ENCODE data around the gene FOXL1.

DNA sequence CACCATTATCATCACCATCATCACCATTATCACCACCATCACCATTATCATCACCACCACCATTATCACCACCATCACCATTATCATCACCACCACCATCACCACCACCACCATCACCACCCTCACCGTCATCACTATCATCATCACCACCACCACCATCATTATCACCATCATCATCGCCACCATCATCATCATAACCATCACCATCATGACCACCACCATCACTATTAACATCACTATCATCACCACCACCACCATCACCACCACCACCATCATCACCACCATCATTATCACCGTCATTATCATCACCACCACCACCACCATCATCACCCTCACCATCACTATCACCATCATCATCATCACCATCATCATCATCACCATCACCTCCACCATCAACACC is 9.1 kb downstream of the FOXL1 start:
- TF ChIP-seq, protein P1, sequence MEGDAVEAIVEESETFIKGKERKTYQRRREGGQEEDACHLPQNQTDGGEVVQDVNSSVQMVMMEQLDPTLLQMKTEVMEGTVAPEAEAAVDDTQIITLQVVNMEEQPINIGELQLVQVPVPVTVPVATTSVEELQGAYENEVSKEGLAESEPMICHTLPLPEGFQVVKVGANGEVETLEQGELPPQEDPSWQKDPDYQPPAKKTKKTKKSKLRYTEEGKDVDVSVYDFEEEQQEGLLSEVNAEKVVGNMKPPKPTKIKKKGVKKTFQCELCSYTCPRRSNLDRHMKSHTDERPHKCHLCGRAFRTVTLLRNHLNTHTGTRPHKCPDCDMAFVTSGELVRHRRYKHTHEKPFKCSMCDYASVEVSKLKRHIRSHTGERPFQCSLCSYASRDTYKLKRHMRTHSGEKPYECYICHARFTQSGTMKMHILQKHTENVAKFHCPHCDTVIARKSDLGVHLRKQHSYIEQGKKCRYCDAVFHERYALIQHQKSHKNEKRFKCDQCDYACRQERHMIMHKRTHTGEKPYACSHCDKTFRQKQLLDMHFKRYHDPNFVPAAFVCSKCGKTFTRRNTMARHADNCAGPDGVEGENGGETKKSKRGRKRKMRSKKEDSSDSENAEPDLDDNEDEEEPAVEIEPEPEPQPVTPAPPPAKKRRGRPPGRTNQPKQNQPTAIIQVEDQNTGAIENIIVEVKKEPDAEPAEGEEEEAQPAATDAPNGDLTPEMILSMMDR (IDR thresholded peaks at IDR 0.05) = no peak
- TF ChIP-seq POLR2A (IDR thresholded peaks at IDR 0.05) = no peak
